ENCODE measurements around the gene GNG14. TPM values are rescaled to one million over a fixed set of nuclear protein-coding genes. Genes with fewer than 3 reads are reported as not detected.

GNG14 gene
- total RNA-seq, 1 experiment from 2014 or later = not detected

- peaks cover 0 to 1% of the 10 kb centered on the region in 2 experiments; a peak in 2 of 5 replicates for H3K9me3 Mint-ChIP-seq
- Histone ChIP-seq H2AK5ac (ENCODE audit: insufficient read length, low read length) (no peak overlapping the region), H3K23me2 (ENCODE audit: insufficient read length, low read depth, low read length, poor library complexity, severe bottlenecking) (peaks cover 24% of the 10 kb centered on the region), H2BK120ac (ENCODE audit: low read depth, low read length, poor library complexity, severe bottlenecking) (no peak overlapping the region), H2BK15ac (ENCODE audit: low read depth, low read length) (no peak overlapping the region), H2BK20ac (ENCODE audit: low read depth, low read length, poor library complexity, severe bottlenecking) (no peak overlapping the region), H3K27me3 (ENCODE audit: insufficient read depth, low read length) (no peaks in the 10 kb centered on the region), H4K5ac (ENCODE audit: insufficient read length, low read depth, low read length) (no peak overlapping the region), H3K23ac (ENCODE audit: insufficient read length, low read depth, low read length) (no peak overlapping the region), H4K8ac (replicated peaks; ENCODE audit: insufficient read length, low read depth, low read length) (no peak overlapping the region), H3K4ac (ENCODE audit: low read depth, low read length) (no peak overlapping the region), H3K4me2 (ENCODE audit: insufficient read depth, insufficient read length, low read length) (peak overlapping the region; percentile 83), H3K9me3 (ENCODE audit: control insufficient read depth, low read depth, low read length) (no peaks in the 10 kb centered on the region), H3K18ac (ENCODE audit: insufficient read length, low read depth, low read length) (no peak overlapping the region), H4K20me1 (ENCODE audit: control insufficient read depth, insufficient read depth, insufficient read length) (no peaks in the 10 kb centered on the region), H3K14ac (ENCODE audit: insufficient read depth, low read length) (no peak overlapping the region), H3K4me1 (ENCODE audit: insufficient read depth, low read length) (no peaks in the 10 kb centered on the region), H3K79me2 (ENCODE audit: insufficient read depth, low read length) (no peaks in the 10 kb centered on the region), H3K79me1 (ENCODE audit: insufficient read depth, low read depth, low read length, poor library complexity, severe bottlenecking) (no peaks in the 10 kb centered on the region), H2AFZ (ENCODE audit: low read length) (no peak overlapping the region), H2BK5ac (ENCODE audit: insufficient read length, low read length) (no peak overlapping the region), H3K9ac (ENCODE audit: extremely low read depth, insufficient read length, low read length) (peak overlapping the region; percentile 60), H2BK12ac (ENCODE audit: insufficient read length, low read depth, low read length) (no peak overlapping the region), H3K27ac (ENCODE audit: insufficient read length, low read depth, low read length) (no peak overlapping the region), H3K56ac (ENCODE audit: insufficient read length, low read depth, low read length) (no peak overlapping the region), H4K91ac (ENCODE audit: insufficient read length, low read depth, low read length) (no peak overlapping the region), H3T11ph (ENCODE audit: low read length) (no peak overlapping the region)
- H3K27ac Mint-ChIP-seq = peak overlapping the region in 2 of 3 experiments; percentile 2 to 91; a peak in 3 of 7 replicates
- no CpG with 5 or more reads among the region's 12 CpGs for WGBS (ENCODE audit: extremely low coverage, insufficient read length, low lambda C conversion rate)
- no peak for TF ChIP-seq CTCF (conservative IDR thresholded peaks at IDR 0.05)
- DNase-seq = no peak
- peaks cover 3 to 31% (median 26%) of the 10 kb centered on the region in 3 experiments; a peak in 6 of 7 replicates for H3K36me3 Mint-ChIP-seq (ENCODE audit: insufficient read depth in 1 of 3, low read depth in 3 of 3)
- H3K27me3 Mint-ChIP-seq (ENCODE audit: low read depth) = peaks cover 2% of the 10 kb centered on the region
- H3K4me1 Mint-ChIP-seq = peaks cover 27 to 46% of the 10 kb centered on the region in 2 experiments
- H3K4me3 Mint-ChIP-seq = peak overlapping the region; percentile 93 to 94
Measured at GRCh38 chr19:12665671-12666264, 22.0 kb upstream of the GNG14 start.
